Measurements from ENCODE around the gene IL21.

Gene IL21

GRCh38 chr4:122652379-122652778, 31.5 kb upstream of the IL21 start:
- TF ChIP-seq CTCF (IDR thresholded peaks at IDR 0.05; ENCODE audit: low read depth, low read length): peak; percentile 76
- peak; percentile 85 to 88 for DNase-seq (ENCODE audit: low read depth in 2 of 2)
- H3K4me3 ChIP-seq (replicated peaks in 1 of 2; ENCODE audit: low read depth in 2 of 2, low read length in 2 of 2): no peak overlapping the region

GRCh38 chr4:122650148-122650547, 29.3 kb upstream of the IL21 start:
- H3K4me3 ChIP-seq (replicated peaks in 1 of 2; ENCODE audit: low read depth in 2 of 2, low read length in 2 of 2): no peak overlapping the region
- DNase-seq (ENCODE audit: low read depth in 2 of 2): no peak
- no peak for TF ChIP-seq CTCF (IDR thresholded peaks at IDR 0.05; ENCODE audit: low read depth, low read length)

- DNase-seq (ENCODE audit: low read depth in 2 of 2): no peak
- TF ChIP-seq CTCF (IDR thresholded peaks at IDR 0.05; ENCODE audit: low read depth, low read length): no peak
- H3K4me3 ChIP-seq (replicated peaks in 1 of 2; ENCODE audit: low read depth in 2 of 2, low read length in 2 of 2): no peak overlapping the region
These were observed 26.8 kb upstream of the IL21 start for GRCh38 chr4:122647656-122648055.

DNA sequence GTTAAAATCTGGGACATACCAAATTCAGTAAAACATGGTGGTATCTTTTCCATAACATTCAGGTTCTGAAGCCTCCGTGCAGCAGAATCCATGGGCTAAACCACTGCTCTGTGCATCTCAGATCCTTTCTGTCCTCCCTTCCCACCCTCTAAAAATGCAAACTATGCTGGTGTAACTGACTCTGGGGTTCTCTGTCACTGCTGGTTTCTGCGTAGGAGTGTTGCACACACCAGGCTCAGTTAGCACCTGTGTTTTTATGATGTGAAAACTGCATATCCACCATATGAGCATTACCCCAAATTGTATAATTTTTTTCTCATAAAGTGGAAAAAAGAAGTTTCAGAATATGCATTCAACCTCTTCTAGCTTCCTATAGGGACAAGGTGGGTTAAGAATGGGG, 22.4 kb upstream of the IL21 start:
- DNase-seq (ENCODE audit: low read depth in 2 of 2): no peak
- H3K4me3 ChIP-seq (replicated peaks in 1 of 2; ENCODE audit: low read depth in 2 of 2, low read length in 2 of 2): no peak overlapping the region
- no peak for TF ChIP-seq CTCF (IDR thresholded peaks at IDR 0.05; ENCODE audit: low read depth, low read length)

DNA sequence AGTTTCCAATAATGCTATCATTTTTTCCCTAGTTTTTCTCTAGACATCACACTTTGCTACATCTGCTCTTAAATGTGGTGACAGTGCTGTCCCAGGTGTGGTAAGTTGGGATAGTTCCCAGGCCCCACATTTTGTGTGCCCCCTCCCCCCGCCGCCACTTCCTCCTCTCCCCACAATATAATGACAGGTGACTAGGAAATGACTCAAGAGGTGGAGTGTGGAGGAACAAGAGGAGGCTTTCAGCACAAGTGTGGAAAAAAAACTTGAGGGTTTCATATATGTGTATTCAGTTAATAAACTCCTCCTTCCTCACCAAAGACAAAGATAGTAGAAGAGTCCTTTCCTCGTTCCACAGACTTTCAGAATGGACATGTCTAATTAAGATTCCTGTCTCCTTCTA, 18.3 kb upstream of the IL21 start:
- no peak for TF ChIP-seq CTCF (IDR thresholded peaks at IDR 0.05; ENCODE audit: low read depth, low read length)
- H3K4me3 ChIP-seq (replicated peaks in 1 of 2; ENCODE audit: low read depth in 2 of 2, low read length in 2 of 2): no peak overlapping the region
- DNase-seq (ENCODE audit: low read depth in 2 of 2): no peak

DNA sequence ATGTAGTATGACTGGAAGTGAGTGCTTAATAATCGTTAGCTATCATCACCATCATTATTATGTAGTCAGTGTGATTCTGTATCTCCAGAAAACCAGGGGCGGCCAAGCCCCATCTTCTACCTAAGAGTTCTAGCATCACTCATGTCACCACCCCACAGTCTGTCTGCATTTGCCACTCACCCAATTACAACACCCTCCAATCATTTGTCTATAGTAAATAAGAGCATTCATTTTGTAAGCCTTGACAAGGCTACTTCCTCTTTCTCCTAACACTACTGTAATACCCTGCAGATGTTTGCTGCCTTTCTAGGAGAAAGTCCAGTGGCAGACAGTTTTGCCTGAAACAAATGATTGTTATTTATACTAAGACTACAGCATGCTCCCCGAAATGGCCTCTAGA, 15.8 kb upstream of the IL21 start:
- H3K4me3 ChIP-seq (replicated peaks in 1 of 2; ENCODE audit: low read depth in 2 of 2, low read length in 2 of 2): no peak overlapping the region
- no peak for DNase-seq (ENCODE audit: low read depth in 2 of 2)
- no peak for TF ChIP-seq CTCF (IDR thresholded peaks at IDR 0.05; ENCODE audit: low read depth, low read length)

DNA sequence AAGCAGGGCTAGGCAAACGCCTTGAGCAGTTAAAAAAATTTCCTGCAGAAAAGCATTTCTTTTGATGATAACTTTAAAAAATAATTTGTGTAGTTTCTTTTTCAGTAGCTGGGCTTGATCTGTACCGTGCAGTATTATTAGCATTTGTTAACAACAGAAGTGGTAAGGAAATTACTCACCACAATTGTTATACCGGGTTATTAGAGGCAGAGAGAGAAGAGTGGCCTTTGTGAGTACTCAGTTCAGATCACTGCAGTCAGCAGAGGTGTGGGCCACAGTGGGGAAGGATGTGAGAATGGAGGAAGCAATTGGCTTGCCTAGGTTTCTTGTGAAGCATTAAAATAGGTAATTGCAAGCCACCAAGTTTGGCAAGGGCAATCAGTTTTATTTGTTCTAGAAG, 14.3 kb upstream of the IL21 start:
- TF ChIP-seq CTCF (IDR thresholded peaks at IDR 0.05; ENCODE audit: low read depth, low read length): no peak
- H3K4me3 ChIP-seq (replicated peaks in 1 of 2; ENCODE audit: low read depth in 2 of 2, low read length in 2 of 2): no peak overlapping the region
- DNase-seq (ENCODE audit: low read depth in 2 of 2): no peak
